ENCODE measurements around the gene CDR2.

GRCh38 chr16:22397464-22397863, 23.0 kb upstream of the CDR2 start:
- no peak for TF ChIP-seq EZH2phosphoT487 (IDR thresholded peaks at IDR 0.05; ENCODE audit: borderline replicate concordance, low read length)
- TF ChIP-seq EZH2 (IDR thresholded peaks at IDR 0.05; ENCODE audit: low read length, unreplicated experiment) = no peak
